GM18498 (cell line): ENCODE results near the gene CNTN5.

Experiments used
- ATAC-seq: cut with Tn5 transposase; IDR thresholded peaks from one replicate; pipeline ENCODE4 v1.9.1; 2021; ENCODE audit warnings: mild to moderate bottlenecking, moderate library complexity; ENCODE audit not compliant: unreplicated experiment

The CNTN5 gene

GRCh38 chr11:100010393-100010792 lies 989.6 kb downstream of the CNTN5 start:
- ATAC-seq: no peak

GRCh38 chr11:100011697-100012096 lies 990.9 kb downstream of the CNTN5 start:
- no peak for ATAC-seq

GRCh38 chr11:100013011-100013410 lies 992.3 kb downstream of the CNTN5 start:
- no peak for ATAC-seq

GRCh38 chr11:100031973-100032372 lies 1011.2 kb downstream of the CNTN5 start:
- no peak for ATAC-seq

DNA sequence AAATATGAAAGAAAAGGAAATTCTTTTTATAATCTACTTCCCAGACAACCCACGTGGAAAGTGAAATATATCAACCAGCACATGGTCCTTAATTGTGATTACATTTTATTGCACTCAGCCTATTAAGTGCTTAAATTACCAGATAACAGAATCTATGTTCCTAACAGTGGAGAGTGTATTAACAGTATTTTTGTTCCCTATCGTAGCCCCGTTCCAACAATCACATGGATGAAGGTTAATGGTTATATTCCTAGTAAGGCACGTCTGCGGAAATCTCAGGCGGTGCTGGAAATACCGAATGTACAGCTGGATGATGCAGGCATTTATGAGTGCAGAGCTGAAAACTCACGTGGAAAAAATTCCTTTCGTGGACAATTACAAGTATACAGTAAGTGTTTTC lies 1040.3 kb downstream of the CNTN5 start:
- no peak for ATAC-seq

DNA sequence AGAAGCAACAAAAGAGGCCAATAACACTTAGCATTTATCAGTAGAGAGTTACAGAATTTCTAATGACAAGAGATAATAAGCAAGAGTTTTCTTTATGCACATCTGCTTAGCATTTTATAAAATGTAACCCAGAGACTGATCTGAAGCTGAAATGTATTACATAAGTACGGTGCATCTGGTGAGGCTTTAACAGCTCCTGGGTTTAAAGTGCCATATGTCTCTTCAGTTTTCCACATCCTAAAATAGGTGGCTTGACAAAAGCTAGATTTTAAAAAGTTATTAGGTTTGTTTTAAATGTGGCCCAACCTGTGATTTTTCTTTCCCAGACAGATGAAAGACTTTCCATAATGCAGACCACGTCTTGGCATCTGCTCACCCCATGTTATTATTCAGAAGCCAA lies 1045.7 kb downstream of the CNTN5 start:
- no peak for ATAC-seq

DNA sequence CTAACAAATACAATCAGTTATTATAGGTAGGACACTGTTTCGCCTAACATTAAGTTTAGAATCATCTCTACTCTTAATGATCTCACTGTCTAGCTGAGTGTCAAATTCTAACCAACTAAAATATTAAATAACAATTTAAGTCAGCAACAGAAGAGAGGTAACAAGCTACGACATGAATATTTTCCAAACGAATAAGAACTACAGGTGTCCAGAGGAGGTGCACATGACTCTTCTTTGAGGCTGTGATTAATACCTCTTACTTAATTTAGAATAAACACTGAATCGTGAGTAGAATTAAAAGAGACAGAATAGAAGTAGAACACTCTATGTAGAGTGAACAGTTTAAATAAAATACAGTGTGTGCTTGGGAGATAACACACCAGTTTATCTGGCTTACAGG lies 1047.4 kb downstream of the CNTN5 start:
- no peak for ATAC-seq

- no peak for ATAC-seq
Measured at GRCh38 chr11:100072131-100072530, 1051.4 kb downstream of the CNTN5 start.

DNA sequence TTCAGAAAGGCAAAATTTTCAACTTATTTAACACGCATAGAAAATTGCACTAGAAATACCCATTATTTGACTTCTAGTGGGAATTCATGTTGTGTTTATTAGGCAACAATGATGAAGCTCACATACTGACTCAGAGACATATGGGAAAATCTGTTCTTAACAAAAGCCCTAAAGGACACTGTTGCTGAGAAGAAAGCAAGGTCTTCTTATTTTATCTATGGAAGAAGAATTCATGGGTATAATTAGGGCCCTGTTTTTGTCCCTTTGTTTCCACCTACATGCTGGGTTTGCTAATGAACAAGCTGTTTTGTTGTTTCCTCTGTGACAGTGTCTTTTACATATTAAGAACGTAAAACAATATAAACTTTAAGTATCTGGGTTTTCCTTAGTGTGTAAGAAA lies 1059.6 kb downstream of the CNTN5 start:
- ATAC-seq: no peak

DNA sequence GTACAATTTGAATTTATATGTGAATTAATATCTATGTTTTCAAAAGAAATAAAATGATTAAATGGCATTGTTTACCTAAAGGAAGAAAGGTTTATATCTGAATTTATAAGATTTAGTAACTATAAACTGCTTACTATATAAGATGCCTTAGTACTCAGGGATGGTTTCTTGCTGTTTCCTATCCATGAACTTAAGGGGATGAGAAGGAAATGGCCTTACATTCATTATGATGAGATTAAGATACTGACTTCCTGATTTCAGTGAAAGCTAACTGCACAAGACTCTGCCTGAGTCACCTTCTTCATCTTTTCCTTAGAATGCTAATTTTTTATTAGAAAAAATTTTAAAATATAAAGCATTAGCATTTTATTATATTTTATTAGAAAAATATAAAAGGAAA lies 1060.1 kb downstream of the CNTN5 start:
- no peak for ATAC-seq

- no peak for ATAC-seq
Measured at GRCh38 chr11:100093698-100094097, 1072.9 kb downstream of the CNTN5 start.

DNA sequence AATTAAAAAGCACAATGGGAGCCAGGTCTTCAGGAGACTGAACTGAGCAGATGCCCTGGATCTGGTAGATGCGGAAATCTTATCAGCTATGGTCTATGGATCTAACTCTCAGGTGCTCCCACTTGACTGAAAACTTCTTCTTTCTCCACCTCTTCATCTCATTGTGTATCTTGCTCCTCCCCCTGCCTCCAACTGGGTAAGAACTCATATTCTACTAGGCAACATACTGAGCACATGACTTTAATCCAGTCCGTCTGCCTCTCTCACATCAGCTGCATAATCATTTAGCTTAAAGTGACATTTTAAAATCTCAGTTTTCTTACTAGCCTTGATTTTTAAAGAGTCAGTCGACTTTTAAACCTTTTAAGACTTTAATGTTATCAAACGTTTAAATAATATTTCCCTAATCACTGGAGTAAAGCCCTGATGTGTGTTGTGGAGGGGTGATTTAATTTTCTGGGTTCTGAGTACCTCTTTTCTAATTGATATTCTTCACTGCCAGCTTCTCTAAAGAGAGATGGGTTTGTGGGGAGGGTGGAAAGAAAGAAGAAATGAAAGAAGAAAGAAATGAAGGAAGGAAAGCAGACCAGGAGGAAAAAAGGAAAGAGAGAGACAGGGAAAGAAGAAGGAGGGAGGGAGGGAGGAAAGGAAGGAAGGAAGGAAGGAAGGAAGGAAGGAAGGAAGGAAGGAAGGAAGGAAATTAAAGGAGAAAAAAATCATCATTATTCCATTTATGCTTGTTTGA lies 1073.5 kb downstream of the CNTN5 start:
- ATAC-seq: no peak

GRCh38 chr11:100095809-100096208 lies 1075.1 kb downstream of the CNTN5 start:
- ATAC-seq: no peak

- no peak for ATAC-seq
Measured at GRCh38 chr11:100098560-100098959, 1077.8 kb downstream of the CNTN5 start.

- no peak for ATAC-seq
Measured at GRCh38 chr11:100105255-100105981, 1084.7 kb downstream of the CNTN5 start.

GRCh38 chr11:100105982-100106358 lies 1085.2 kb downstream of the CNTN5 start:
- ATAC-seq: no peak

DNA sequence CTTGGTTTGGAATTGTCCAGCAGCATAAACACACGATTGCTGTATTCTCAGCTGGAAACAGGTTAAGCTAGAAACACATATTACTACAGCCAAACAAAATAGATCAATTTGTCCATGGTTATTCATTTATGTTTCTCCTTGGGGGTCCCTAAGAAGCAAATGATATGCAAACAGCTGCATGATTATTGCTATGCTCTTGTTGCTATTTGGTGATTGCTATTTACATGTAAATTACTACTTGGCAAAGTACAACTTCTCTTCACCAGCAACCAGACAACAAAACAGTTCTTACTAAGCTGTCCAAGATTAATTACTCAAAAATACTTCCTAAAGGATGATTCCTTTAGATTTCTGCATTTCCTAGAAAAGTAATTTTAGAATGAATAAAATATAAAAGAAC lies 1098.4 kb downstream of the CNTN5 start:
- ATAC-seq: no peak

DNA sequence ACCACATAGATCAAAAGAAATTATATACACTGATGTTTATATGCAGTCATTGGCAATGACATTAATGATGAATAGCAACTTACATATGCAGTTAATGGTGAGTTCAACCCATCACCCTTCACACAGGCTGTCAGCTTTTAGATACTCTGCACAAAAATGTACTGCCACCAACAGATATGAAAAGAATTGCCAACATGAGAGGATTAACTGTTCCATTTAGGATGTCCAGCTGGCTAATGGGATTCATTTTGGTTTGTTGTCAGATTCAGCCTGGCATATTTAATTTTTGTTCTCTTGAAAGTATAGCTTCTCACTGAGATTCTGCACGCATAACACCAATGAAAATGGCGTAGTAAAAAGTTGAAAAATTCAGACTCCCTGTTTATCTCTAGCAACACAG lies 1112.4 kb downstream of the CNTN5 start:
- ATAC-seq: no peak

GRCh38 chr11:100141201-100141600 lies 1120.5 kb downstream of the CNTN5 start:
- no peak for ATAC-seq

- ATAC-seq: no peak
Measured at GRCh38 chr11:100151944-100152343, 1131.2 kb downstream of the CNTN5 start.

GRCh38 chr11:100152766-100153165 lies 1132.0 kb downstream of the CNTN5 start:
- no peak for ATAC-seq

GRCh38 chr11:100163471-100163870 lies 1142.7 kb downstream of the CNTN5 start:
- no peak for ATAC-seq

GRCh38 chr11:100174881-100175280 lies 1154.1 kb downstream of the CNTN5 start:
- no peak for ATAC-seq
